H9 (cell line): Measurements from ENCODE around the gene CEP85L. TPM values are rescaled to one million over a fixed set of nuclear protein-coding genes. Genes with fewer than 3 reads are reported as not detected.

ENCODE experiments used
- DNase-seq: peaks from one replicate; pipeline ENCODE4 v3.0.0-alpha.2; 2017
- H2AFZ ChIP-seq: one replicate; pipeline ENCODE4 v1.6.1; 2013; ENCODE audit warnings: mild to moderate bottlenecking, low read length, control low read depth, moderate library complexity
- H2AK5ac ChIP-seq: 2 replicates; pipeline ENCODE4 v1.6.1; 2013; ENCODE audit warnings: low read length, control low read depth, mixed read lengths; ENCODE audit not compliant: insufficient read length
- H2BK120ac ChIP-seq: one replicate; pipeline ENCODE4 v1.6.1; 2013; ENCODE audit warnings: low read depth, mild to moderate bottlenecking, low read length, control low read depth, inconsistent platforms; ENCODE audit not compliant: poor library complexity, severe bottlenecking
- H2BK12ac ChIP-seq: 2 replicates; pipeline ENCODE4 v1.6.1; 2013; ENCODE audit warnings: low read length, control low read depth, mixed read lengths, low read depth; ENCODE audit not compliant: insufficient read length
- H2BK15ac ChIP-seq: 2 replicates; pipeline ENCODE4 v1.6.1; 2013; ENCODE audit warnings: low read depth, low read length, control low read depth
- H2BK20ac ChIP-seq: one replicate; pipeline ENCODE4 v1.6.1; 2013; ENCODE audit warnings: low read depth, mild to moderate bottlenecking, low read length, control low read depth, inconsistent platforms; ENCODE audit not compliant: poor library complexity, severe bottlenecking
- H2BK5ac ChIP-seq: 2 replicates; pipeline ENCODE4 v1.6.1; 2013; ENCODE audit warnings: low read length, control low read depth, mixed read lengths; ENCODE audit not compliant: insufficient read length
- H3K14ac ChIP-seq: 2 replicates; pipeline ENCODE4 v1.6.1; 2013; ENCODE audit warnings: low read length, control low read depth; ENCODE audit not compliant: insufficient read depth
- H3K18ac ChIP-seq: 2 replicates; pipeline ENCODE4 v1.6.1; 2013; ENCODE audit warnings: low read depth, mild to moderate bottlenecking, mixed read lengths, low read length, control low read depth; ENCODE audit not compliant: insufficient read length
- H3K23ac ChIP-seq: 2 replicates; pipeline ENCODE4 v1.6.1; 2013; ENCODE audit warnings: low read length, control low read depth, mixed read lengths, low read depth; ENCODE audit not compliant: insufficient read length
- H3K23me2 ChIP-seq: 2 replicates; pipeline ENCODE4 v1.6.1; 2013; ENCODE audit warnings: low read depth, mild to moderate bottlenecking, mixed read lengths, low read length, control low read depth; ENCODE audit not compliant: insufficient read length, poor library complexity, severe bottlenecking
- H3K27ac ChIP-seq: 2 replicates; pipeline ENCODE4 v1.5.1; 2013; ENCODE audit warnings: low read length, control low read depth, mixed read lengths, low read depth; ENCODE audit not compliant: insufficient read length
- H3K27me3 ChIP-seq: 2 replicates; pipeline ENCODE4 v1.6.1; 2013; ENCODE audit warnings: low read length, control low read depth, inconsistent platforms; ENCODE audit not compliant: insufficient read depth
- H3K4ac ChIP-seq: 2 replicates; pipeline ENCODE4 v1.6.1; 2013; ENCODE audit warnings: low read depth, mild to moderate bottlenecking, control low read depth, inconsistent platforms, low read length, moderate library complexity
- H3K4me1 ChIP-seq: 2 replicates; pipeline ENCODE4 v1.6.1; 2013; ENCODE audit warnings: low read length, control low read depth, inconsistent platforms; ENCODE audit not compliant: insufficient read depth
- H3K4me2 ChIP-seq: 2 replicates; pipeline ENCODE4 v1.6.1; 2013; ENCODE audit warnings: low read length, control low read depth, mixed read lengths; ENCODE audit not compliant: insufficient read length, insufficient read depth
- H3K56ac ChIP-seq: 2 replicates; pipeline ENCODE4 v1.6.1; 2013; ENCODE audit warnings: low read depth, mild to moderate bottlenecking, mixed read lengths, low read length, control low read depth; ENCODE audit not compliant: insufficient read length
- H3K79me1 ChIP-seq: 2 replicates; pipeline ENCODE4 v1.6.1; 2013; ENCODE audit warnings: low read depth, mild to moderate bottlenecking, moderate library complexity, low read length, control low read depth, inconsistent platforms; ENCODE audit not compliant: insufficient read depth, poor library complexity, severe bottlenecking
- H3K79me2 ChIP-seq: 2 replicates; pipeline ENCODE4 v1.6.1; 2013; ENCODE audit warnings: low read length, control low read depth, inconsistent platforms; ENCODE audit not compliant: insufficient read depth
- H3K9ac ChIP-seq: 2 replicates; pipeline ENCODE4 v1.6.1; 2013; ENCODE audit warnings: low read length, control low read depth, mixed read lengths; ENCODE audit not compliant: insufficient read length; ENCODE audit errors: extremely low read depth
- H3K9me3 ChIP-seq: one replicate; pipeline ENCODE4 v1.6.1; 2013; ENCODE audit warnings: low read depth, low read length, inconsistent platforms; ENCODE audit not compliant: control insufficient read depth
- H3T11ph ChIP-seq: one replicate; pipeline ENCODE4 v1.6.1; 2013; ENCODE audit warnings: mild to moderate bottlenecking, low read length, control low read depth, inconsistent platforms
- H4K20me1 ChIP-seq: one replicate; pipeline ENCODE4 v1.6.1; 2013; ENCODE audit not compliant: control insufficient read depth, insufficient read length, insufficient read depth
- H4K5ac ChIP-seq: 2 replicates; pipeline ENCODE4 v1.6.1; 2013; ENCODE audit warnings: low read depth, mild to moderate bottlenecking, mixed read lengths, low read length, control low read depth; ENCODE audit not compliant: insufficient read length
- H4K8ac ChIP-seq: replicated peaks from 2 replicates; pipeline ENCODE4 v1.6.1; 2013; ENCODE audit warnings: low read length, control low read depth, mixed read lengths, low read depth; ENCODE audit not compliant: insufficient read length
- H4K91ac ChIP-seq: 2 replicates; pipeline ENCODE4 v1.6.1; 2013; ENCODE audit warnings: low read depth, mild to moderate bottlenecking, moderate library complexity, mixed read lengths, low read length, control low read depth; ENCODE audit not compliant: insufficient read length
- H3K27ac Mint-ChIP-seq, 3 experiments: 2 replicates in 2 of 3; 3 replicates in 1 of 3; pipeline ENCODE4 v1.8.0; 2020 to 2021; ENCODE audit warnings: mixed read lengths in 3 of 3, mild to moderate bottlenecking in 1 of 3, moderate library complexity in 1 of 3
- H3K27me3 Mint-ChIP-seq: 2 replicates; pipeline ENCODE4 v1.8.0; 2021; ENCODE audit warnings: low read depth, mild to moderate bottlenecking, moderate library complexity, mixed read lengths
- H3K36me3 Mint-ChIP-seq, 3 experiments: 2 replicates in 2 of 3; 3 replicates in 1 of 3; pipeline ENCODE4 v1.8.0; 2020 to 2021; ENCODE audit warnings: low read depth in 3 of 3, mixed read lengths in 3 of 3; ENCODE audit not compliant: insufficient read depth in 1 of 3
- H3K4me1 Mint-ChIP-seq, 2 experiments: 2 replicates each; pipeline ENCODE4 v1.8.0; 2020; ENCODE audit warnings: mixed read lengths in 2 of 2
- H3K4me3 Mint-ChIP-seq, 2 experiments: 2 replicates in 1 of 2; 3 replicates in 1 of 2; pipeline ENCODE4 v1.8.0; 2020 to 2021; ENCODE audit warnings: mild to moderate bottlenecking in 2 of 2, mixed read lengths in 2 of 2, moderate library complexity in 1 of 2
- H3K9me3 Mint-ChIP-seq, 2 experiments: 2 replicates in 1 of 2; 3 replicates in 1 of 2; pipeline ENCODE4 v1.8.0; 2020; ENCODE audit warnings: mild to moderate bottlenecking in 2 of 2, mixed read lengths in 2 of 2, moderate library complexity in 1 of 2
- WGBS: extraction: QIAGEN DNeasy Blood & Tissue Kit; methylation state at CpG from one replicate; pipeline ENCODE4 v1.1.7; 2013; ENCODE audit warnings: missing lambda C conversion rate, low lambda C conversion rate, mixed read lengths; ENCODE audit not compliant: insufficient read length; ENCODE audit errors: extremely low coverage; 5-methylcytosine and 5-hydroxymethylcytosine counted together
- total RNA-seq: library from RNA; stranded (reverse); gene quantifications from 2 replicates; pipeline ENCODE4 v1.2.1, GENCODE V29; 2021
- TF ChIP-seq, protein P1 (sequence below): fragments of 200-600 bp; sonication (generic); conservative IDR thresholded peaks from 3 replicates; pipeline ENCODE4 v1.8.0; 2021; ENCODE audit warnings: antibody characterized with exemption, mild to moderate bottlenecking

The CEP85L gene
- total RNA-seq, 1 experiment from 2014 or later, result 3.8 TPM

DNA sequence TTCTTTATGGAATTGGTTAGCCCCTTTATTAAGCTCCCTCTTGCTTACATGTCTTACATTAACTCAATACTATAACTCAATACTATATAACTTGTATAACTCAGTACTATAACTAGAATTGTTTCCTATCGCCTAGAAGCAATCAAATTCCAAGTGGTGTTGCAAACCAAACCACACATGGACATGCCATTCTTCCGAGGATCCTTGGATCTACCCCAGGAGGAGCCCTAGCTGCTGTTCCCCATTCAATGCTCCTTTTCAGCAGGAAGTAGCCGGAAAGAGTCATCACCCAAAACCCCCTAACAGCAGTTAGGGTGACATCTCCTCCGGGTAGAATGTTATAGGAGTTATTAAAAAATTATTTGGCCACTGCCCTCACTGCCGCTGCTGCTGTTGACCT is 62.8 kb downstream of the CEP85L start:
- Histone ChIP-seq H3T11ph (no peak overlapping the region), H3K4me2 (no peak overlapping the region), H3K56ac (no peak overlapping the region), H2AFZ (no peak overlapping the region), H3K9ac (no peak overlapping the region), H2BK20ac (no peak overlapping the region), H3K27me3 (no peaks in the 10 kb centered on the region), H3K18ac (no peak overlapping the region), H4K91ac (no peak overlapping the region), H3K4ac (no peak overlapping the region), H2AK5ac (no peak overlapping the region), H2BK5ac (no peak overlapping the region), H3K27ac (no peak overlapping the region), H2BK120ac (no peak overlapping the region), H3K79me1 (peaks cover 2% of the 10 kb centered on the region), H3K9me3 (no peaks in the 10 kb centered on the region), H3K79me2 (no peaks in the 10 kb centered on the region), H2BK12ac (no peak overlapping the region), H3K23ac (no peak overlapping the region), H4K20me1 (no peaks in the 10 kb centered on the region), H2BK15ac (no peak overlapping the region), H3K23me2 (no peaks in the 10 kb centered on the region), H4K8ac (no peak overlapping the region), H3K14ac (no peak overlapping the region), H4K5ac (no peak overlapping the region), H3K4me1 (peaks cover 4% of the 10 kb centered on the region; the same call in 1 of the 2 replicates)
- Mint-ChIP-seq H3K4me1 (peaks cover 12 to 15% of the 10 kb centered on the region in 2 experiments), H3K4me3 (no peak overlapping the region), H3K36me3 (no peaks in the 10 kb centered on the region), H3K9me3 (no peaks in the 10 kb centered on the region; a peak in 1 of 5 replicates), H3K27ac (peak overlapping the region in 1 of 3 experiments; percentile 53; a peak in 1 of 7 replicates), H3K27me3 (no peaks in the 10 kb centered on the region)
- no peak for DNase-seq
- TF ChIP-seq, protein P1, sequence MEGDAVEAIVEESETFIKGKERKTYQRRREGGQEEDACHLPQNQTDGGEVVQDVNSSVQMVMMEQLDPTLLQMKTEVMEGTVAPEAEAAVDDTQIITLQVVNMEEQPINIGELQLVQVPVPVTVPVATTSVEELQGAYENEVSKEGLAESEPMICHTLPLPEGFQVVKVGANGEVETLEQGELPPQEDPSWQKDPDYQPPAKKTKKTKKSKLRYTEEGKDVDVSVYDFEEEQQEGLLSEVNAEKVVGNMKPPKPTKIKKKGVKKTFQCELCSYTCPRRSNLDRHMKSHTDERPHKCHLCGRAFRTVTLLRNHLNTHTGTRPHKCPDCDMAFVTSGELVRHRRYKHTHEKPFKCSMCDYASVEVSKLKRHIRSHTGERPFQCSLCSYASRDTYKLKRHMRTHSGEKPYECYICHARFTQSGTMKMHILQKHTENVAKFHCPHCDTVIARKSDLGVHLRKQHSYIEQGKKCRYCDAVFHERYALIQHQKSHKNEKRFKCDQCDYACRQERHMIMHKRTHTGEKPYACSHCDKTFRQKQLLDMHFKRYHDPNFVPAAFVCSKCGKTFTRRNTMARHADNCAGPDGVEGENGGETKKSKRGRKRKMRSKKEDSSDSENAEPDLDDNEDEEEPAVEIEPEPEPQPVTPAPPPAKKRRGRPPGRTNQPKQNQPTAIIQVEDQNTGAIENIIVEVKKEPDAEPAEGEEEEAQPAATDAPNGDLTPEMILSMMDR, result no peak
- no CpG with 5 or more reads among the region's 5 CpGs for WGBS
